B cell (primary cell): ENCODE data around the gene ACP3. TPM values are rescaled to one million over a fixed set of nuclear protein-coding genes. Genes with fewer than 3 reads are reported as not detected.

Source experiments
- ATAC-seq: fragments of 200-7000 bp; cut with Tn5 transposase; one replicate; pipeline ENCODE4 v1.10.0; 2021; ENCODE audit warnings: low read depth, mild to moderate bottlenecking, moderate number of reproducible peaks, moderate library complexity
- CTCF ChIA-PET: fragments of 350-600 bp; sonication (Branson Sonifier 250); formaldehyde crosslinking; loops from one replicate; lab custom pipeline; 2021; ENCODE audit warnings: antibody characterized with exemption, inconsistent platforms; lab: Charles Lee
- POLR2A ChIA-PET: fragments of 350-600 bp; sonication (Branson Sonifier 250); formaldehyde crosslinking; loops from one replicate; lab custom pipeline; 2021; ENCODE audit warnings: antibody characterized with exemption; lab: Charles Lee
- DNase-seq: peaks from one replicate; pipeline ENCODE4 v3.0.0; 2013
- H2AFZ ChIP-seq: 2 replicates; pipeline ENCODE4 v1.6.1; 2012; ENCODE audit warnings: mild to moderate bottlenecking, low read depth, low read length; ENCODE audit not compliant: insufficient read depth, poor library complexity, severe bottlenecking
- H3K27ac ChIP-seq, 2 donors: 1 replicate in 1 of 2; 2 replicates in 1 of 2; pipeline ENCODE4 v1.5.1; 2012 to 2013; ENCODE audit warnings: low read length in 2 of 2, mild to moderate bottlenecking in 2 of 2, moderate library complexity in 1 of 2
- H3K27me3 ChIP-seq, 4 experiments: fragments of 200-600 bp in 1 of 4; sonication (generic) in 1 of 4; replicated peaks in 1 of 4; 1 replicate in 2 of 4; 2 replicates in 2 of 4; pipeline versions ENCODE4 v1.6.1 to v1.7.0; 2013 to 2016; ENCODE audit warnings: low read length in 3 of 4, mild to moderate bottlenecking in 2 of 4, mixed read lengths in 1 of 4, moderate library complexity in 1 of 4; ENCODE audit not compliant: insufficient read depth in 4 of 4, control insufficient read depth in 3 of 4; ENCODE audit errors: control extremely low read depth in 1 of 4
- H3K36me3 ChIP-seq, 2 experiments: replicated peaks in 1 of 2; 1 replicate in 1 of 2; 2 replicates in 1 of 2; pipeline versions ENCODE4 v1.6.1 to v1.7.1; 2013; ENCODE audit warnings: low read length in 1 of 2; ENCODE audit not compliant: insufficient read depth in 2 of 2, control insufficient read depth in 1 of 2; ENCODE audit errors: control extremely low read depth in 1 of 2, extremely low read depth in 1 of 2
- H3K4me1 ChIP-seq, 2 donors: fragments of 200-600 bp in 1 of 2; sonication (generic) in 1 of 2; 1 replicate in 1 of 2; 2 replicates in 1 of 2; pipeline versions ENCODE4 v1.5.1 to v1.6.1; 2013 to 2017; ENCODE audit warnings: low read length in 2 of 2; ENCODE audit not compliant: control insufficient read depth in 2 of 2, insufficient read depth in 2 of 2
- H3K4me2 ChIP-seq: replicated peaks from 2 replicates; pipeline ENCODE3; 2012; ENCODE audit warnings: mild to moderate bottlenecking, low read depth, low read length; ENCODE audit not compliant: poor library complexity, severe bottlenecking
- H3K4me3 ChIP-seq, 5 experiments: fragments of 200-600 bp in 1 of 5; sonication (generic) in 1 of 5; 1 replicate in 3 of 5; 2 replicates in 2 of 5; pipeline versions ENCODE4 v1.5.1 to v1.7.0; 2011 to 2016; ENCODE audit warnings: low read length in 4 of 5, mild to moderate bottlenecking in 4 of 5, low read depth in 2 of 5, control low read depth in 1 of 5, moderate library complexity in 1 of 5; ENCODE audit not compliant: insufficient read depth in 1 of 5; ENCODE audit errors: control extremely low read depth in 1 of 5, extremely low read depth in 1 of 5
- H3K79me2 ChIP-seq: fragments of 200-600 bp; sonication (generic); one replicate; pipeline ENCODE4 v1.6.0; 2016; ENCODE audit warnings: low read length; ENCODE audit not compliant: control insufficient read depth, insufficient read depth
- H3K9ac ChIP-seq: fragments of 200-600 bp; sonication (generic); 2 replicates; pipeline ENCODE4 v1.6.1; 2017; ENCODE audit warnings: mild to moderate bottlenecking, low read length, moderate library complexity
- H3K9me3 ChIP-seq, 3 donors: one replicate each; pipeline versions ENCODE4 v1.6.1 to v1.7.1; 2013; ENCODE audit warnings: low read length in 2 of 3; ENCODE audit not compliant: control insufficient read depth in 2 of 3, insufficient read depth in 1 of 3; ENCODE audit errors: control extremely low read depth in 1 of 3
- H4K20me1 ChIP-seq: 2 replicates; pipeline ENCODE4 v1.6.0; 2012; ENCODE audit warnings: mild to moderate bottlenecking, low read length; ENCODE audit not compliant: insufficient read depth, control insufficient read depth, poor library complexity, severe bottlenecking
- H3K27ac Mint-ChIP-seq: one replicate; pipeline ENCODE4 v1.8.0; 2021; ENCODE audit warnings: mixed read lengths
- H3K27me3 Mint-ChIP-seq: one replicate; pipeline ENCODE4 v1.8.0; 2021; ENCODE audit warnings: mixed read lengths
- H3K4me1 Mint-ChIP-seq: one replicate; pipeline ENCODE4 v1.8.0; 2021; ENCODE audit warnings: mixed read lengths
- H3K4me3 Mint-ChIP-seq: one replicate; pipeline ENCODE4 v1.8.0; 2021; ENCODE audit warnings: mixed read lengths
- H3K9me3 Mint-ChIP-seq: one replicate; pipeline ENCODE4 v1.8.0; 2022; ENCODE audit warnings: mixed read lengths; ENCODE audit not compliant: insufficient read depth
- EZH2 ChIP-seq: IDR thresholded peaks from 2 replicates; pipeline ENCODE4 v1.6.1; 2012; ENCODE audit warnings: borderline replicate concordance, low read depth, mild to moderate bottlenecking, moderate library complexity, low read length; ENCODE audit not compliant: insufficient read depth, poor library complexity, severe bottlenecking
- WGBS: methylation state at CpG from one replicate; pipeline ENCODE4 v1.1.5; 2013; ENCODE audit warnings: missing lambda C conversion rate; ENCODE audit not compliant: insufficient coverage; 5-methylcytosine and 5-hydroxymethylcytosine counted together
- intact Hi-C: fragments of 100-400 bp; cut with micrococcal nuclease; formaldehyde crosslinking; loops from one replicate; pipeline ENCODE4 v1.10.0; 2022
- polyA plus RNA-seq: library from polyadenylated mRNA; depleted of rRNA; stranded (reverse); fragments of >200 nt; gene quantifications from 2 replicates; pipeline ENCODE4 v1.2.3, GENCODE V29; 2012
- total RNA-seq, 2 donors: library from RNA; stranded (reverse); fragments of 120-200 nt in 1 of 2; gene quantifications; 1 replicate in 1 of 2; 2 replicates in 1 of 2; pipeline versions ENCODE4 v1.2.3 to v1.2.4, GENCODE V29; 2013 to 2022
- TF ChIP-seq, protein P1 (sequence below): fragments of 200-600 bp; IDR thresholded peaks from one replicate; pipeline ENCODE4 v1.8.0; 2022; ENCODE audit warnings: antibody characterized with exemption, mild to moderate bottlenecking

Gene ACP3
- total and polyA plus RNA-seq, 2 donors (not counting 1 experiment from before 2014, with no cell fraction given) = 0.36 to 0.64 TPM

GRCh38 chr3:132354916-132355702 is 37.9 kb downstream of the ACP3 start:
- H3K27me3 Mint-ChIP-seq = no peaks in the 10 kb centered on the region
- 81% methylated on average over 3 of the region's 9 CpGs for WGBS
- no peak overlapping the region for H3K27ac Mint-ChIP-seq
- H3K9ac ChIP-seq = no peak overlapping the region
- H3K4me2 ChIP-seq = no peak overlapping the region
- H3K9me3 Mint-ChIP-seq = no peaks in the 10 kb centered on the region
- POLR2A ChIA-PET = no interaction called here
- no peaks in the 10 kb centered on the region for H4K20me1 ChIP-seq
- no peak overlapping the region for H3K4me3 Mint-ChIP-seq
- H3K4me1 Mint-ChIP-seq = no peaks in the 10 kb centered on the region
- ATAC-seq = no peak
- no peaks in the 10 kb centered on the region for H3K9me3 ChIP-seq
- H3K27me3 ChIP-seq = peaks cover 0 to 7% (median 0%) of the 10 kb centered on the region in 4 experiments
- no peaks in the 10 kb centered on the region for H3K36me3 ChIP-seq
- H3K79me2 ChIP-seq = no peaks in the 10 kb centered on the region
- intact Hi-C loops = loop anchor here (10.0 kb wide), 2 partner anchors 110 to 140 kb away; no protein-coding TSS in a partner anchor
- CTCF ChIA-PET = interaction anchor here (6.1 kb wide), 1 partner anchor 287 kb away, joined by 47 read pairs; no protein-coding TSS in a partner anchor
- DNase-seq = no peak
- TF ChIP-seq EZH2 = no peak
- TF ChIP-seq, protein P1, sequence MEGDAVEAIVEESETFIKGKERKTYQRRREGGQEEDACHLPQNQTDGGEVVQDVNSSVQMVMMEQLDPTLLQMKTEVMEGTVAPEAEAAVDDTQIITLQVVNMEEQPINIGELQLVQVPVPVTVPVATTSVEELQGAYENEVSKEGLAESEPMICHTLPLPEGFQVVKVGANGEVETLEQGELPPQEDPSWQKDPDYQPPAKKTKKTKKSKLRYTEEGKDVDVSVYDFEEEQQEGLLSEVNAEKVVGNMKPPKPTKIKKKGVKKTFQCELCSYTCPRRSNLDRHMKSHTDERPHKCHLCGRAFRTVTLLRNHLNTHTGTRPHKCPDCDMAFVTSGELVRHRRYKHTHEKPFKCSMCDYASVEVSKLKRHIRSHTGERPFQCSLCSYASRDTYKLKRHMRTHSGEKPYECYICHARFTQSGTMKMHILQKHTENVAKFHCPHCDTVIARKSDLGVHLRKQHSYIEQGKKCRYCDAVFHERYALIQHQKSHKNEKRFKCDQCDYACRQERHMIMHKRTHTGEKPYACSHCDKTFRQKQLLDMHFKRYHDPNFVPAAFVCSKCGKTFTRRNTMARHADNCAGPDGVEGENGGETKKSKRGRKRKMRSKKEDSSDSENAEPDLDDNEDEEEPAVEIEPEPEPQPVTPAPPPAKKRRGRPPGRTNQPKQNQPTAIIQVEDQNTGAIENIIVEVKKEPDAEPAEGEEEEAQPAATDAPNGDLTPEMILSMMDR = no peak
- no peak overlapping the region for H2AFZ ChIP-seq
- no peaks in the 10 kb centered on the region for H3K4me1 ChIP-seq
- H3K27ac ChIP-seq = no peak overlapping the region
- H3K4me3 ChIP-seq = no peak overlapping the region

DNA sequence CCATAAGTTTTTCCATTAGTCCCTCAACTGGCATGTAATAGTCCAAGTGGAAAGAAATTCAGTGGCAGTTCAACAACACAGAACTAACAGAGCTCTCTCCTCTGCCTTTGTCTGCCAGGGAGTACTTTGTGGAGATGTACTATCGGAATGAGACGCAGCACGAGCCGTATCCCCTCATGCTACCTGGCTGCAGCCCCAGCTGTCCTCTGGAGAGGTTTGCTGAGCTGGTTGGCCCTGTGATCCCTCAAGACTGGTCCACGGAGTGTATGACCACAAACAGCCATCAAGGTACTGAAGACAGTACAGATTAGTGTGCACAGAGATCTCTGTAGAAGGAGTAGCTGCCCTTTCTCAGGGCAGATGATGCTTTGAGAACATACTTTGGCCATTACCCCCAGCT is 39.4 kb downstream of the ACP3 start:
- intact Hi-C loops = loop anchor here (10.0 kb wide), 2 partner anchors 108 to 138 kb away; no protein-coding TSS in a partner anchor
- Mint-ChIP-seq H3K4me3 (no peak overlapping the region), H3K27ac (no peak overlapping the region), H3K4me1 (no peaks in the 10 kb centered on the region), H3K9me3 (no peaks in the 10 kb centered on the region), H3K27me3 (no peaks in the 10 kb centered on the region)
- Histone ChIP-seq H3K79me2 (no peaks in the 10 kb centered on the region), H3K4me2 (no peak overlapping the region), H2AFZ (no peak overlapping the region), H3K4me3 (no peak overlapping the region), H3K4me1 (no peaks in the 10 kb centered on the region), H4K20me1 (no peaks in the 10 kb centered on the region), H3K36me3 (no peaks in the 10 kb centered on the region), H3K27me3 (peaks cover 0 to 7% (median 0%) of the 10 kb centered on the region in 4 experiments), H3K9me3 (no peaks in the 10 kb centered on the region), H3K9ac (no peak overlapping the region), H3K27ac (no peak overlapping the region)
- CTCF ChIA-PET = interaction anchor here (1.2 kb wide), 1 partner anchor 14 kb away, joined by 3 read pairs; no protein-coding TSS in a partner anchor
- ATAC-seq (no peak), DNase-seq (no peak)
- WGBS = 94% methylated on average over 5 of the region's 5 CpGs
- TF ChIP-seq EZH2 = no peak
- TF ChIP-seq, protein P1 = no peak
- POLR2A ChIA-PET = no interaction called here
